Activated T-cell treated with anti-CD3 and anti-CD28 coated beads, Interleukin-2, amount 50 U/mL, for 24 hours (primary cell): ENCODE results near the gene KIF25.

ENCODE experiments used
- DNase-seq: peaks from one replicate; pipeline ENCODE4 v3.0.0-alpha.2; 2020
- H3K27ac Mint-ChIP-seq: 2 replicates; pipeline ENCODE4 v1.8.0; 2020; ENCODE audit warnings: mild to moderate bottlenecking, mixed read lengths
- H3K27me3 Mint-ChIP-seq: 2 replicates; pipeline ENCODE4 v1.8.0; 2020; ENCODE audit warnings: mixed read lengths
- H3K36me3 Mint-ChIP-seq: 2 replicates; pipeline ENCODE4 v1.8.0; 2020; ENCODE audit warnings: low read depth, mixed read lengths
- H3K4me1 Mint-ChIP-seq: 2 replicates; pipeline ENCODE4 v1.8.0; 2020; ENCODE audit warnings: low read depth, mixed read lengths
- H3K4me3 Mint-ChIP-seq: 2 replicates; pipeline ENCODE4 v1.8.0; 2020; ENCODE audit warnings: mild to moderate bottlenecking, moderate library complexity, mixed read lengths
- H3K9me3 Mint-ChIP-seq: 2 replicates; pipeline ENCODE4 v1.8.0; 2020; ENCODE audit warnings: mixed read lengths

KIF25 gene

GRCh38 chr6:167997642-167998041 lies at the start of gene KIF25:
KIF25 (plus strand) TSS chr6:167997671; CDS start chr6:168029586, 31,915 bp downstream.
- Mint-ChIP-seq H3K9me3 (no peaks in the 10 kb centered on the region), H3K4me3 (no peak within 1 kb of the TSS), H3K27ac (no peak within 1 kb of the TSS), H3K36me3 (no peaks in the 10 kb centered on the region), H3K27me3 (peaks cover 6% of the 10 kb centered on the region), H3K4me1 (no peaks in the 10 kb centered on the region)
- DNase-seq, result no peak

DNA sequence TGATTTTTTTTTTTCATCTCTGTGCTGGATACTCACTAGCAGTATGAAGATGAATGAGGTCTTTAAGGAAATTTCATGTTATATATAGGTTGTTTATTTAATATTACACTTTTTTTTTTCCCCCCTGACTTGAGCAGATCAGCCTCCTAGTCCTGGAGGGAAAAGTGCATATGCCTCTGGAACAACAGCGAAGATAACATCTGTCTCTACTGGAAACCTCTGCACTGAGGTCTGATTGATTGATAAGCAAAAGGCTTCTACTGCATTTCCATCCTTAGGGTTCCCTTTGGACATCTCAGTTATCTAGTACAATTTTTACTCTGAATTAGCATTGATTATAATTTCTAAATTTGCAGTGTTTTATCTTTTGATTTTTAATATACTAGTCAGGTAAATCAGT lies 49.8 kb upstream of the KIF25 start:
- H3K27ac Mint-ChIP-seq, result no peak overlapping the region
- H3K9me3 Mint-ChIP-seq, result no peaks in the 10 kb centered on the region
- H3K4me3 Mint-ChIP-seq, result no peak overlapping the region
- no peaks in the 10 kb centered on the region for H3K4me1 Mint-ChIP-seq
- peaks cover 10% of the 10 kb centered on the region for H3K36me3 Mint-ChIP-seq
- no peaks in the 10 kb centered on the region for H3K27me3 Mint-ChIP-seq
- no peak for DNase-seq

DNA sequence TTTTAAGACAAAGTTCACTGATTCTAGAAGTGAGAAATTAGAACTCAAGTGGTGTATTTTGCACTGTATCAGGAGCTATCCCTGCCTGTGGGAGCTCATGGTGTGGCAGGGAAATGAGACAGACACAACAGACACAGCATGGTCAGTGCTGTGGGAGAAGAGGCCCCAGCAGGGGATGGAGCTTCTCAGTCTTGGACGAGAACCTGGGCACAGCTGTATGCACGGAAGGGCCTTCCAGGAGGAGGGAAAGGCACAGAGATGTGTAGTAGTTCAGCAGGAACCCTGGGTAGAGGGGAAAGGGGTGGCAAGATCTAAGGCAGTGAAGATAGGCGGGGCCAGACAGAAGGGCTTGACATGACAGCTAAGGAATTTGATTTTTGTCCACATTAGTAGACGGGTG lies 48.8 kb upstream of the KIF25 start:
- Mint-ChIP-seq H3K9me3 (no peaks in the 10 kb centered on the region), H3K27me3 (no peaks in the 10 kb centered on the region), H3K4me1 (no peaks in the 10 kb centered on the region), H3K27ac (no peak overlapping the region), H3K4me3 (no peak overlapping the region), H3K36me3 (peaks cover 10% of the 10 kb centered on the region)
- DNase-seq, result no peak

GRCh38 chr6:167949121-167949684 lies 48.3 kb upstream of the KIF25 start:
- no peaks in the 10 kb centered on the region for H3K27me3 Mint-ChIP-seq
- H3K9me3 Mint-ChIP-seq, result no peaks in the 10 kb centered on the region
- H3K27ac Mint-ChIP-seq, result no peak overlapping the region
- no peaks in the 10 kb centered on the region for H3K4me1 Mint-ChIP-seq
- DNase-seq, result no peak
- H3K4me3 Mint-ChIP-seq, result no peak overlapping the region
- H3K36me3 Mint-ChIP-seq, result peaks cover 10% of the 10 kb centered on the region

DNA sequence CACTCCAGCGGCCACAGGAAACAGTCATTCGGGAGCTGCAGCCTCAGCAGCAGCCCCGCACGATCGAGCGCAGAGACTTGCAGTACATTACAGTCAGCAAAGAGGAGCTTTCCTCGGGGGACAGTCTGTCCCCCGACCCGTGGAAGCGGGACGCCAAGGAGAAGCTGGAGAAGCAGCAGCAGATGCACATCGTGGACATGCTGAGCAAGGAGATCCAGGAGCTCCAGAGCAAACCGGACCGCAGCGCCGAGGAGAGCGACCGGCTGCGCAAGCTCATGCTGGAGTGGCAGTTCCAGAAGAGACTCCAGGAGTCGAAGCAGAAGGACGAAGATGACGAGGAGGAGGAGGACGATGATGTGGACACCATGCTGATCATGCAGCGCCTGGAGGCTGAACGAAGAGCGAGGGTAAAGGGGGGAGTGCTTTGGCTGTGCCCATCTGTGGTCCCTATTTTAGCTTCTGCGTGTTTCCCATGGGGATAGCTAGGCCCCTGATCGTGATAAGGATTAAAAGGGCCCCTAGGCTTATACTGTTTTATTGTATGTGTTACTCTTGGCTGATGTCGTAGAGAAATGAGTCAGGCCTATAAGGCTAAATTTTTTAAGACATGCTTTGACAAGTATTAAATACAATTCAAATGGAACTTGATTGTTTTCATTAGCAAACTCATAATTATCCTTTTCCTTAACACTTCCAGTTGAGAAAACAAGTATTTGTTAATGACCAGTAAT lies 45.5 kb upstream of the KIF25 start:
- no peak for DNase-seq
- Mint-ChIP-seq H3K4me3 (no peak overlapping the region), H3K9me3 (no peaks in the 10 kb centered on the region), H3K27me3 (no peaks in the 10 kb centered on the region), H3K36me3 (peaks cover 10% of the 10 kb centered on the region), H3K4me1 (no peaks in the 10 kb centered on the region), H3K27ac (no peak overlapping the region)

GRCh38 chr6:167952512-167952859 lies 45.0 kb upstream of the KIF25 start:
- peaks cover 10% of the 10 kb centered on the region for H3K36me3 Mint-ChIP-seq
- H3K27ac Mint-ChIP-seq, result no peak overlapping the region
- H3K27me3 Mint-ChIP-seq, result no peaks in the 10 kb centered on the region
- H3K4me1 Mint-ChIP-seq, result no peaks in the 10 kb centered on the region
- no peak overlapping the region for H3K4me3 Mint-ChIP-seq
- no peak for DNase-seq
- no peaks in the 10 kb centered on the region for H3K9me3 Mint-ChIP-seq

DNA sequence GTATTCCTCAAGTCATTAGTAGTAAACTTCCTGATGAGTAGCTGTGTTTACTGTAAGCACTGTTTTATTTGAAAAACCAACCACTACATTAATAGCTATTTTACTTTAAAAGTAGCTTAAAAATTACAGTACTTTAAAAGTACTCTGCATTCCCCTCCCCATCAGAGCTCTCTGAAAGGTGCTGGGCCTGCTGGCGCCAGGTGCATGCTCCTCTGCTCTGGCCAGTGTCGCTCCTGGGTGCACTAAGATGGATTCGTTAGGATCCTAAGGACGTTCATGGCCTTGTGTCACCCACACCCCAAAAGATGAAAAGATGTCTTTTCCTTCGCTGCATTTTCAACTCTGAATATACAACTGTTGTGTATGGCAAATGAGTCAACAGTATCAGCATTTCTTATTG lies 43.9 kb upstream of the KIF25 start:
- DNase-seq, result no peak
- Mint-ChIP-seq H3K36me3 (peaks cover 8% of the 10 kb centered on the region), H3K27ac (no peak overlapping the region), H3K27me3 (no peaks in the 10 kb centered on the region), H3K9me3 (no peaks in the 10 kb centered on the region), H3K4me1 (no peaks in the 10 kb centered on the region), H3K4me3 (no peak overlapping the region)

DNA sequence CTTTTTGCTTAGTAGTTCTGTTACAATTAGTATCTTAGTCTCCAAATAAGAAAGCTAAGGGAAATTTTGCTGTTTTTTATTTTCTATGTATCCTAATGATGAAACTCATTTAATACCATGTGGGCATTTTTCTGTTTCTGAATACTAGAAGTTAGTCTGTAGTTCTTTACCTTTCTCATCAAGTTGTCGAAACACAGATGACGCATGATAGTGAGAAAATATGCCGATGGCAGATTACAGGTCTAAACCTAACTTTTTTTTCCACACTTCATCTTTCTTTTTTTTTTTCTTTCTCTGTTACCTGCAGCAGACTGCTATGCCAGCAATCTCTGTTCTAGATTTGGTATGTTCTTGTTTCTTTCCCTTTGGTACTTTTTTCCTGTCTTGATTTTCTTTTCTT lies 43.3 kb upstream of the KIF25 start:
- no peak overlapping the region for H3K4me3 Mint-ChIP-seq
- peaks cover 8% of the 10 kb centered on the region for H3K36me3 Mint-ChIP-seq
- H3K4me1 Mint-ChIP-seq, result no peaks in the 10 kb centered on the region
- H3K9me3 Mint-ChIP-seq, result no peaks in the 10 kb centered on the region
- no peak overlapping the region for H3K27ac Mint-ChIP-seq
- H3K27me3 Mint-ChIP-seq, result no peaks in the 10 kb centered on the region
- no peak for DNase-seq

DNA sequence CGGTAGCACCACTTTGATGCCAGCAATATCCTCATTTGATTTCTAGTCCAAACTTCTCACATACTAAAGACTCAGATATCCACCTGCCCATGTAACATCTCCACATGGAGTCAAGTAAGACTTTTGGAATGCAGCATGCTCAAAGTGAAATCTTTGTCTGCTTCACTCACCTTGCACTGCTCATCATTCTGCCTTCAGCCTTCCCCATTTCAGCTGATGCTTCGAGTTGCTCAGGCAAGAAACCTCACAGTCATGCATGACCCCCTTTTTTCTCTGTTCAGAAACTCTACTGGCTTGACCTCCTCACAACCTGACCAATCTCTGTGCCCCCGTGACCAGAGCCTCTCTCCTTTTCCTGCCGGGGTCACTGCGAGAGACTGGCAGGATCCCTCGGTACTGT lies 41.0 kb upstream of the KIF25 start:
- no peaks in the 10 kb centered on the region for H3K9me3 Mint-ChIP-seq
- no peaks in the 10 kb centered on the region for H3K4me1 Mint-ChIP-seq
- no peak overlapping the region for H3K27ac Mint-ChIP-seq
- peaks cover 5% of the 10 kb centered on the region for H3K36me3 Mint-ChIP-seq
- DNase-seq, result no peak
- no peak overlapping the region for H3K4me3 Mint-ChIP-seq
- H3K27me3 Mint-ChIP-seq, result peaks cover 2% of the 10 kb centered on the region

DNA sequence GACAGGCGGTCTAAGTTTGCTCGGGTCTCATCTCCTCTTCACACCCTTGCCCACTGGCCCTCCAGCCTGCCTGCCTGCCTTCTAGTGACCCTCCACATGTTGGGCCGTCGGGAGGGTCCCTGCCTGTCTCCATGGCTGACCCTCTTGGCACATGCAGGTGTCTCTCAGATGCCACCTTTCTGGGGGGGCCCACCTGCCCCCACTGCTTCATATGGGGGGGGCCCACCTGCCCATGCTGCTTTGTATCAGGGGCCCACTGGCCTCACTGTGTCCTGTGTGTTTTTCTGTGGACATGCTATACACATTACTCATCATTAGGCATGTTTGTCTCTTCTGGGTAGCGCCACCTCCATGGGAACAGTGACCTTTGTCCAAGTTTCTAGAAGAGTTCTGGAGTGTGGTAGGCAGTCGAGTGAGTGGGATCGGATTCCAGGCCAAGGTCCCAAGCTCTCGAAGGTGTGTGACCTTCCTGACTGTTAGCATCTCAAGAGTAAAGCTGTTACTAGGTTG lies 40.4 kb upstream of the KIF25 start:
- DNase-seq, result no peak
- Mint-ChIP-seq H3K27me3 (peaks cover 2% of the 10 kb centered on the region), H3K4me1 (no peaks in the 10 kb centered on the region), H3K27ac (no peak overlapping the region), H3K36me3 (no peaks in the 10 kb centered on the region), H3K9me3 (no peaks in the 10 kb centered on the region), H3K4me3 (no peak overlapping the region)

GRCh38 chr6:167957626-167958025 lies 39.8 kb upstream of the KIF25 start:
- Mint-ChIP-seq H3K4me1 (no peaks in the 10 kb centered on the region), H3K4me3 (no peak overlapping the region), H3K9me3 (no peaks in the 10 kb centered on the region), H3K27ac (no peak overlapping the region), H3K36me3 (no peaks in the 10 kb centered on the region), H3K27me3 (peaks cover 2% of the 10 kb centered on the region)
- no peak for DNase-seq

GRCh38 chr6:167960579-167960978 lies 36.9 kb upstream of the KIF25 start:
- Mint-ChIP-seq H3K36me3 (peaks cover 2% of the 10 kb centered on the region), H3K27ac (no peak overlapping the region), H3K4me3 (no peak overlapping the region)

DNA sequence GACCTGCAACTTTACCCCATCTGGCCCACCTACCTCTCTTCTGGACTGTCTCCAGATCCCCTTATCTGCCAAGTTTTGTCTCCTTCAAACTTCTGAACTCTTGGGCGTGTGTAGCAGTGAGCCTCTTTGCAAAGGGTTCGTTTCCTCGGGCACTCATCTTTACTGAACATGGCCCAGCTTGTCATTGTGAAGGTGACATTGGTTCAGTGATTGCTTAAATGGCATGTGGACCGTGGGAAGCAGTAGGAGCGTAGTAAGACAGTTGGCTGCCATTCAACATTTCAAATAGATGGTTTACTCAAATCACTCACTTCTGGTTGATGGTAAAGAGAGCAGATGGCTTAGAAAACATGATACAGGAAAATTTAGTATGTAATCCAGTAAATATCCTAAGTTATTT lies 34.8 kb upstream of the KIF25 start:
- Mint-ChIP-seq H3K27ac (no peak overlapping the region), H3K27me3 (peaks cover 2% of the 10 kb centered on the region), H3K4me3 (no peak overlapping the region)

More at GRCh38 chr6:167960579-167960978, 36.9 kb upstream of the KIF25 start:
- H3K9me3 Mint-ChIP-seq, result no peaks in the 10 kb centered on the region
- H3K27me3 Mint-ChIP-seq, result peaks cover 2% of the 10 kb centered on the region
- DNase-seq, result no peak
- no peaks in the 10 kb centered on the region for H3K4me1 Mint-ChIP-seq

DNA sequence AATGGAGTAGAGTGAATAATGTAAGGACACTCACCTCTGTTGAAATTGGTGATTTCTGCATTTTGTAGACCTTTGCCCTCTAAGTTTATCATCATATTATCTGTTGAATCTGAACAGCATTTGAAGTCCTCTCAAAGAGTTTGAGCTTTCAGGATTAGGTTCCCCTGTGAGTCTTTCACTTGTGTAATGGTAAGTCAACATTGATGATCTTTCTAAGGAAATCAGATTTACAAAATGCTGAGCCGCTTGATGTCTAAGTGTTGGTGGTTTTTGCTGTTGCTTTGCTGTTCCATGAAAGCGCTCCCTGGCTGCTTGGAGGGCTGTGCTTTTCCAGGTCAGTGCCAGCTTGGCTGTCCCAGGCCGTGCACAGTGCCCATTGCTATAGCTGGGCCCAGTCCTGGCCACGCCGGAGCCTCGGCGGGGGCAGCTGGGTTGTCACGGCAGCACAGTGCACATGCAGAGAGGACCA lies 33.8 kb upstream of the KIF25 start:
- peaks cover 2% of the 10 kb centered on the region for H3K27me3 Mint-ChIP-seq
- H3K9me3 Mint-ChIP-seq, result no peaks in the 10 kb centered on the region
- no peak for DNase-seq
- no peaks in the 10 kb centered on the region for H3K4me1 Mint-ChIP-seq
- H3K27ac Mint-ChIP-seq, result no peak overlapping the region
- peaks cover 4% of the 10 kb centered on the region for H3K36me3 Mint-ChIP-seq
- H3K4me3 Mint-ChIP-seq, result no peak overlapping the region

More for the DNA sequence above, 34.8 kb upstream of the KIF25 start:
- Mint-ChIP-seq H3K4me1 (no peaks in the 10 kb centered on the region), H3K9me3 (no peaks in the 10 kb centered on the region), H3K36me3 (peaks cover 4% of the 10 kb centered on the region)
- no peak for DNase-seq
